Activated B cell treated with CpG ODN at 0.5 μM for 24 hours (primary cell): ENCODE results near the gene TH. TPM values are rescaled to one million over a fixed set of nuclear protein-coding genes. Genes with fewer than 3 reads are reported as not detected.
A peak's percentile ranks its signal among the peaks of the same experiment; 100 is the strongest.

Experiments used
- ATAC-seq: fragments of 200-7000 bp; cut with Tn5 transposase; one replicate; pipeline ENCODE4 v1.10.0; 2021; ENCODE audit warnings: low read depth, mild to moderate bottlenecking, moderate library complexity
- CTCF ChIA-PET: fragments of 350-600 bp; sonication (Branson Sonifier 250); formaldehyde crosslinking; loops from one replicate; lab custom pipeline; 2021; ENCODE audit warnings: antibody characterized with exemption; lab: Charles Lee
- POLR2A ChIA-PET: fragments of 350-600 bp; sonication (Branson Sonifier 250); formaldehyde crosslinking; loops from one replicate; lab custom pipeline; 2021; ENCODE audit warnings: antibody characterized with exemption; lab: Charles Lee
- DNase-seq: peaks from one replicate; pipeline ENCODE4 v3.0.0; 2022
- H3K27ac Mint-ChIP-seq: one replicate; pipeline ENCODE4 v1.8.0; 2020; ENCODE audit warnings: mixed read lengths
- H3K27me3 Mint-ChIP-seq: one replicate; pipeline ENCODE4 v1.8.0; 2021; ENCODE audit warnings: mixed read lengths
- H3K36me3 Mint-ChIP-seq: one replicate; pipeline ENCODE4 v1.8.0; 2021; ENCODE audit warnings: low read depth, mixed read lengths
- H3K4me1 Mint-ChIP-seq: one replicate; pipeline ENCODE4 v1.8.0; 2021; ENCODE audit warnings: mixed read lengths
- H3K4me3 Mint-ChIP-seq: one replicate; pipeline ENCODE4 v1.8.0; 2020; ENCODE audit warnings: mild to moderate bottlenecking, mixed read lengths
- H3K9me3 Mint-ChIP-seq: one replicate; pipeline ENCODE4 v1.8.0; 2020; ENCODE audit warnings: mixed read lengths
- CTCF ChIP-seq: fragments of 200-600 bp; IDR thresholded peaks from one replicate; pipeline ENCODE4 v1.8.0; 2022; ENCODE audit warnings: antibody characterized with exemption, mild to moderate bottlenecking
- intact Hi-C: fragments of 100-400 bp; cut with micrococcal nuclease; formaldehyde crosslinking; loops from one replicate; pipeline ENCODE4 v1.15.1; 2024
- total RNA-seq: library from RNA; stranded (reverse); gene quantifications from 2 replicates; pipeline ENCODE4 v1.2.3, GENCODE V29; 2022

TH gene
- total RNA-seq, 1 donor from 2014 or later, result not detected

DNA sequence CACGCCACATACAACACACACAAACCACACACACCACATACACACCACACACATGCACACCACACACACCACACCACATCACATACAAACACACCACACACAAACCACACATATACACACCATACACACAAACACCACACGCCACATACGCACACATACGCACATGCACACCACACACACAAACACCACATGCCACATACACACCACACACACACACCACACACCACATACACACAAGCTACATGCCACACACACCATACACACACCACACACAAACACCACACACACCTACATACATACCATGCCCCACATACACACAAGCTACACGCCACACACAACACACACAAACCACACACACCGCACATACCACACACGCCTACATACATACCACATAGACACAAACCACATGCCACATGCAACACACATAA lies 15.7 kb upstream of the TH start:
- no peak overlapping the region for H3K4me3 Mint-ChIP-seq
- POLR2A ChIA-PET, result no interaction called here
- H3K27me3 Mint-ChIP-seq, result peaks cover 7% of the 10 kb centered on the region
- H3K36me3 Mint-ChIP-seq, result no peaks in the 10 kb centered on the region
- H3K9me3 Mint-ChIP-seq, result no peaks in the 10 kb centered on the region
- no peak for TF ChIP-seq CTCF
- no peak for ATAC-seq
- CTCF ChIA-PET, result interaction anchor here (1.8 to 2.6 kb wide), 4 partner anchors 112 to 234 kb away, joined by 4 to 17 read pairs (median 9); no protein-coding TSS in a partner anchor
- intact Hi-C loops, result loop anchor here (2.0 kb wide), 1 partner anchor 118 kb away; no protein-coding TSS in a partner anchor
- no peak overlapping the region for H3K27ac Mint-ChIP-seq
- DNase-seq, result no peak
- H3K4me1 Mint-ChIP-seq, result peaks cover 12% of the 10 kb centered on the region

- intact Hi-C loops, result loop anchor here (1.0 to 2.0 kb wide), 2 partner anchors 118 to 234 kb away; no protein-coding TSS in a partner anchor
- no peak for DNase-seq
- no peak overlapping the region for H3K4me3 Mint-ChIP-seq
- ChIA-PET CTCF (interaction anchor here (1.1 to 2.6 kb wide), 5 partner anchors 113 to 236 kb away, joined by 4 to 17 read pairs (median 6); no protein-coding TSS in a partner anchor), POLR2A (no interaction called here)
- no peaks in the 10 kb centered on the region for H3K36me3 Mint-ChIP-seq
- peaks cover 10% of the 10 kb centered on the region for H3K4me1 Mint-ChIP-seq
- peaks cover 7% of the 10 kb centered on the region for H3K27me3 Mint-ChIP-seq
- H3K27ac Mint-ChIP-seq, result no peak overlapping the region
- no peak for TF ChIP-seq CTCF
- ATAC-seq, result peak; percentile 79
- H3K9me3 Mint-ChIP-seq, result no peaks in the 10 kb centered on the region
Measured at GRCh38 chr11:2186669-2187279, 15.2 kb upstream of the TH start.

- Mint-ChIP-seq H3K4me1 (no peaks in the 10 kb centered on the region), H3K27me3 (peaks cover 5% of the 10 kb centered on the region), H3K36me3 (no peaks in the 10 kb centered on the region), H3K4me3 (no peak overlapping the region), H3K9me3 (no peaks in the 10 kb centered on the region), H3K27ac (no peak overlapping the region)
- ChIA-PET POLR2A (no interaction called here), CTCF (interaction anchor here (1.1 to 2.6 kb wide), 3 partner anchors 120 to 237 kb away, joined by 4 to 17 read pairs (median 12); no protein-coding TSS in a partner anchor)
- no peak for TF ChIP-seq CTCF
- no peak for ATAC-seq
- intact Hi-C loops, result loop anchor here (1.0 to 2.0 kb wide), 2 partner anchors 119 to 235 kb away; no protein-coding TSS in a partner anchor
- no peak for DNase-seq
Measured at GRCh38 chr11:2185324-2186085, 13.9 kb upstream of the TH start.

- no peak for TF ChIP-seq CTCF
- intact Hi-C loops, result no loop called here
- H3K4me3 Mint-ChIP-seq, result no peak overlapping the region
- H3K36me3 Mint-ChIP-seq, result no peaks in the 10 kb centered on the region
- CTCF ChIA-PET, result no interaction called here
- H3K4me1 Mint-ChIP-seq, result no peaks in the 10 kb centered on the region
- DNase-seq (no peak), ATAC-seq (no peak)
- H3K27me3 Mint-ChIP-seq, result peaks cover 3% of the 10 kb centered on the region
- H3K9me3 Mint-ChIP-seq, result no peaks in the 10 kb centered on the region
- POLR2A ChIA-PET, result no interaction called here
- H3K27ac Mint-ChIP-seq, result no peak overlapping the region
Measured at GRCh38 chr11:2182692-2183474, 11.3 kb upstream of the TH start.
